ENCODE measurements around the gene RFTN1.
A peak's percentile ranks its signal among the peaks of the same experiment; 100 is the strongest.

The RFTN1 gene

GRCh38 chr3:16308727-16309126 is 204.8 kb downstream of the RFTN1 start:
- no peaks in the 10 kb centered on the region for H3K9me3 ChIP-seq (ENCODE audit: control insufficient read depth, insufficient read depth, low read depth, low read length)
- no peak overlapping the region for H3K27ac ChIP-seq (ENCODE audit: low read depth, low read length)
- no peak overlapping the region for H3K9ac ChIP-seq (ENCODE audit: low read length)
- no peaks in the 10 kb centered on the region for H3K27me3 ChIP-seq (ENCODE audit: control insufficient read depth, insufficient read depth, low read length)
- peaks cover 30% of the 10 kb centered on the region for H3K36me3 ChIP-seq (ENCODE audit: control insufficient read depth, insufficient read depth, low read length)
- peaks cover 12% of the 10 kb centered on the region for H3K4me1 ChIP-seq (ENCODE audit: control insufficient read depth, insufficient read depth, low read length)
- H3K4me3 ChIP-seq (ENCODE audit: low read depth, low read length) = no peak overlapping the region

DNA sequence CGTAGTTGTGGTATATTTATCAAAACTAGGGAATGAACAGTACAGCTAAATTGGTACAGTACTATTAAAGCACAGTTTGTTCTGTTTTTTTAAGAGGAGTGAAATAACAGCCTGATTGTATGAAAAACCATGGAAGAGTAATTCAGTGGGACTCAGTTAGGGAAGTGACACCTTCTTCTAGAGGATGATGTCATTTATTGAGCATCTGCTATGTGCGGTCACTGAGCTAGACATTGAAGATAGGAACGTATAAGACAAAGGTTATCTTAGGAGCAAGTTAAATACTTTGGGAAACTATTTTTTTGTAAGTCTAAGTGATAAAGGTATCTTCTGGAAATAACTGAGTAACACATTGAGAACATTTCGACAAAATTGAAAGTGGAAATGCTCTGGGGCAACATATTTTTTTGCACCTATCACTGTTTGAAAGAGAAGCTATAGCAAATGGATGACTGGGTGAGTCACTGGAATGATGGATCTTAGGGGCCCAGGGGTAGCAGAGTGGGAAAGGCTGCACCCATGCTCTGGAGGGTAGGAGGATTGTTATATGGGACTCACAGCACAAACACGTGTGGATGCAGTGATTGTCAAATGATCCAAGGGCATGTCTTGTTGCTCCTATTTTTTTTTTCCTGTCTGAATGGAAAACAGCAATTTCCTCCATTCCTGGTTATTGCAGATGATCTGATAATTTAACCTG is 205.5 kb downstream of the RFTN1 start:
- no peaks in the 10 kb centered on the region for H3K27me3 ChIP-seq (ENCODE audit: control insufficient read depth, insufficient read depth, low read length)
- peaks cover 30% of the 10 kb centered on the region for H3K36me3 ChIP-seq (ENCODE audit: control insufficient read depth, insufficient read depth, low read length)
- H3K4me1 ChIP-seq (ENCODE audit: control insufficient read depth, insufficient read depth, low read length) = peaks cover 17% of the 10 kb centered on the region
- H3K4me3 ChIP-seq (ENCODE audit: low read depth, low read length) = no peak overlapping the region
- H3K27ac ChIP-seq (ENCODE audit: low read depth, low read length) = no peak overlapping the region
- no peaks in the 10 kb centered on the region for H3K9me3 ChIP-seq (ENCODE audit: control insufficient read depth, insufficient read depth, low read depth, low read length)
- no peak overlapping the region for H3K9ac ChIP-seq (ENCODE audit: low read length)

DNA sequence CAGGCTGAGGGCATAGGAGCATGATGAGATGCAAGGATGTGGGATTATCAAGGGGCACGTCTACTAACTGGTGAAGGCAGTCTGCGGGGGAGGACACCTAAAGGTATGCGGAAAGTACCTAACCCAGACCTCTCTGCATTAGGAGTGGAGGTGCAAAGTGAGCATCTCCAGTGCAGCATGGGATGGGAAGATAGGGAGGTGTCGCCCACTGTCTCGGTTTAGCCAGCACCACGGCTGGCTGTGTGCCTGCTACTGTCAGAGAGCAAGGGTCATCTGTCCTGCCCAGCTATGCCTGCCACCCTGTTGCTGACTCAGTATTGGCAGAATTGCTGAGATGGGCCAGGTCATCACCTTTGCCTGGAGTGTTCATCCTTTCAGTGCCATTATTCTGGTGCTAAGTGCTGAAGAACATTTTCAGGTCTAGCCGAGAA is 208.4 kb downstream of the RFTN1 start:
- Histone ChIP-seq H3K27me3 (ENCODE audit: control insufficient read depth, insufficient read depth, low read length) (no peaks in the 10 kb centered on the region), H3K36me3 (ENCODE audit: control insufficient read depth, insufficient read depth, low read length) (peaks cover 32% of the 10 kb centered on the region), H3K9me3 (ENCODE audit: control insufficient read depth, insufficient read depth, low read depth, low read length) (no peaks in the 10 kb centered on the region), H3K27ac (ENCODE audit: low read depth, low read length) (no peak overlapping the region), H3K4me1 (ENCODE audit: control insufficient read depth, insufficient read depth, low read length) (peaks cover 43% of the 10 kb centered on the region), H3K4me3 (ENCODE audit: low read depth, low read length) (no peak overlapping the region), H3K9ac (ENCODE audit: low read length) (no peak overlapping the region)

DNA sequence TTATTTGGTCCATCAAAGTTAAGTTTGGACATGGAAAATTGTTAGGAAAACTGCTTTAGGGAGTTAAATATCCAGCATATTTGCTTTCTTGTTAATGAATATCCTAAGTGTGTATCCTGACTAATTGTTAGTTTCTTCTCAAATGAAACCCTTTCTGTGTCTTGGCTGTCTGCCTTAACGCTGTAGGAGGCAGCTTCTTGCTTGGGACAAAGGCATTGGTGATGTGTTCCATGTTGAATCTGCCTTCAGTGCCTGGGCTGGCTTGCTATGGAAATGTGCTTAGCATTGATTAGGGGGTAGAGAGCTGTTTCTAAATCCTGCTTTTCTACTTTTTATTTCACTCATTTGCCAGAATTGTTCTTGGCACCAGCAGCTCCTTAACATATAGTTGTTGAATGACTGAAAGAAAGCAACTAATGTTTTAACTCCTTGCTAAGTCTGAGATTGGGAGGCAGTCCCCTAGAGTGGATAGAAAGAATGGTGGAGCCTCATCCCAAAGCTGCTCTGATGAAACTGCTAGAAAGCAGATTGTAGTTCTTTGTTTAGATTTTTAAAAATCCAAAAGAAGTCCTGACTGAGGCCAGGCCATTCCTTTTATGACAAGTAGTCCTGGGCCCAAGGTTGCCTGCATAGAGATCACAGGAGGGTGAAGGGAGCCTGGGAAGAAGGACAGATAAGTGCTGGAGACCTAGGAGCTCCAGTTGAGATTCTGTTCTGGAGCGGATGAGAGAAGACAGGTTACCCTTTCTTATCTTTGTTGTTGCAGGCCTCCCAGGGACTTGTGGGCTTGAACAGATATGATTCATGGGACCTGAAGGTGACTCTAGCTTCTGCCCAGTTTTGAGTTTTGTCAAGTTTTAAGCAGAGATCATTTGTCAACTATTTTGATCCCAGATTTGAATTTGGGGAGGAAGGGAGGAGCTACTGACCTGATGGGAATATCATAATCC is 209.2 kb downstream of the RFTN1 start:
- H3K9ac ChIP-seq (ENCODE audit: low read length) = no peak overlapping the region
- no peaks in the 10 kb centered on the region for H3K27me3 ChIP-seq (ENCODE audit: control insufficient read depth, insufficient read depth, low read length)
- peaks cover 32% of the 10 kb centered on the region for H3K36me3 ChIP-seq (ENCODE audit: control insufficient read depth, insufficient read depth, low read length)
- H3K27ac ChIP-seq (ENCODE audit: low read depth, low read length) = no peak overlapping the region
- H3K4me1 ChIP-seq (ENCODE audit: control insufficient read depth, insufficient read depth, low read length) = peaks cover 37% of the 10 kb centered on the region
- H3K9me3 ChIP-seq (ENCODE audit: control insufficient read depth, insufficient read depth, low read depth, low read length) = no peaks in the 10 kb centered on the region
- H3K4me3 ChIP-seq (ENCODE audit: low read depth, low read length) = no peak overlapping the region

GRCh38 chr3:16303037-16303575 is 210.4 kb downstream of the RFTN1 start:
- Histone ChIP-seq H3K4me1 (ENCODE audit: control insufficient read depth, insufficient read depth, low read length) (peaks cover 37% of the 10 kb centered on the region), H3K27me3 (ENCODE audit: control insufficient read depth, insufficient read depth, low read length) (no peaks in the 10 kb centered on the region), H3K9me3 (ENCODE audit: control insufficient read depth, insufficient read depth, low read depth, low read length) (no peaks in the 10 kb centered on the region), H3K4me3 (ENCODE audit: low read depth, low read length) (no peak overlapping the region), H3K27ac (ENCODE audit: low read depth, low read length) (0 out of 2 replicates have a peak overlapping the region, but pooled peaks have one; percentile 29), H3K9ac (ENCODE audit: low read length) (no peak overlapping the region), H3K36me3 (ENCODE audit: control insufficient read depth, insufficient read depth, low read length) (peaks cover 37% of the 10 kb centered on the region)

DNA sequence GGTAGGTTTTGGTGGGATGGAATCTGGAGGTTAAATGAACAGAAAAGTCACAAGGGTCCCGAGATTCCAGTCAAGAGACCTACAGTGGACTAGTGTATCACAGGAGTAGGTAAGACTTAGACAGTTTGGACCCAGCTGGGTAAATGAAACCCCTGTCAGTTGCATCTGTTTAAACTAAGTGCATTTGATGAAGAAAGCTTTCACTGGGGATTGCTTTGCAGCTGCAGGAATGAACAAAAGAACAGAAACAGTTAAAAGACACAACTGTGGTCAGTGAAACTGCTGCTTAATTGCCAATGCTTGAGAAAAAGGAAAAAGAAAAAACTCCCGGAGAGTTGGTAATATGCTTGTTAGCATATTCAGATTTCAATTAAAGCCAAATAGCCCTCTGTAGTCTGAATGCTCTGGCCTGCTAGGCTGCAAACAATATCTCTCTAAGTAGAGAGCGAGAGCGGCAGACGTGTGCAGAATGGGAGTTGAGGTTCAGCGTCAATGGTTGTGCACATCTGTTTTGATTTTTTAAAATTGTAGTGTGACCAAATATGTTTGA is 211.3 kb downstream of the RFTN1 start:
- H3K36me3 ChIP-seq (ENCODE audit: control insufficient read depth, insufficient read depth, low read length) = peaks cover 43% of the 10 kb centered on the region
- peaks cover 37% of the 10 kb centered on the region for H3K4me1 ChIP-seq (ENCODE audit: control insufficient read depth, insufficient read depth, low read length)
- H3K4me3 ChIP-seq (ENCODE audit: low read depth, low read length) = no peak overlapping the region; the same call in 1 of the 2 replicates
- H3K9me3 ChIP-seq (ENCODE audit: control insufficient read depth, insufficient read depth, low read depth, low read length) = no peaks in the 10 kb centered on the region
- H3K9ac ChIP-seq (ENCODE audit: low read length) = no peak overlapping the region
- H3K27ac ChIP-seq (ENCODE audit: low read depth, low read length) = peak overlapping the region; percentile 44; the same call in 1 of the 2 replicates
- no peaks in the 10 kb centered on the region for H3K27me3 ChIP-seq (ENCODE audit: control insufficient read depth, insufficient read depth, low read length)

- Histone ChIP-seq H3K27me3 (ENCODE audit: control insufficient read depth, insufficient read depth, low read length) (no peaks in the 10 kb centered on the region), H3K4me3 (ENCODE audit: low read depth, low read length) (no peak overlapping the region; the same call in 1 of the 2 replicates), H3K4me1 (ENCODE audit: control insufficient read depth, insufficient read depth, low read length) (peaks cover 37% of the 10 kb centered on the region), H3K9me3 (ENCODE audit: control insufficient read depth, insufficient read depth, low read depth, low read length) (no peaks in the 10 kb centered on the region), H3K9ac (ENCODE audit: low read length) (no peak overlapping the region), H3K27ac (ENCODE audit: low read depth, low read length) (peak overlapping the region; percentile 44), H3K36me3 (ENCODE audit: control insufficient read depth, insufficient read depth, low read length) (peaks cover 50% of the 10 kb centered on the region)
Observed at GRCh38 chr3:16301507-16301906, 212.0 kb downstream of the RFTN1 start.

- peak overlapping the region; percentile 44 for H3K27ac ChIP-seq (ENCODE audit: low read depth, low read length)
Observed at GRCh38 chr3:16300881-16301359, 212.6 kb downstream of the RFTN1 start.

GRCh38 chr3:16300307-16300706 is 213.2 kb downstream of the RFTN1 start:
- Histone ChIP-seq H3K4me1 (ENCODE audit: control insufficient read depth, insufficient read depth, low read length) (peaks cover 37% of the 10 kb centered on the region), H3K36me3 (ENCODE audit: control insufficient read depth, insufficient read depth, low read length) (peaks cover 53% of the 10 kb centered on the region), H3K27ac (ENCODE audit: low read depth, low read length) (no peak overlapping the region), H3K9ac (ENCODE audit: low read length) (no peak overlapping the region), H3K4me3 (ENCODE audit: low read depth, low read length) (no peak overlapping the region), H3K27me3 (ENCODE audit: control insufficient read depth, insufficient read depth, low read length) (no peaks in the 10 kb centered on the region), H3K9me3 (ENCODE audit: control insufficient read depth, insufficient read depth, low read depth, low read length) (no peaks in the 10 kb centered on the region)

More at GRCh38 chr3:16300881-16301359, 212.6 kb downstream of the RFTN1 start:
- Histone ChIP-seq H3K9ac (ENCODE audit: low read length) (no peak overlapping the region), H3K9me3 (ENCODE audit: control insufficient read depth, insufficient read depth, low read depth, low read length) (no peaks in the 10 kb centered on the region), H3K4me1 (ENCODE audit: control insufficient read depth, insufficient read depth, low read length) (peaks cover 37% of the 10 kb centered on the region), H3K27me3 (ENCODE audit: control insufficient read depth, insufficient read depth, low read length) (no peaks in the 10 kb centered on the region), H3K4me3 (ENCODE audit: low read depth, low read length) (no peak overlapping the region), H3K36me3 (ENCODE audit: control insufficient read depth, insufficient read depth, low read length) (peaks cover 53% of the 10 kb centered on the region)

- Histone ChIP-seq H3K4me1 (ENCODE audit: control insufficient read depth, insufficient read depth, low read length) (peaks cover 34% of the 10 kb centered on the region), H3K27me3 (ENCODE audit: control insufficient read depth, insufficient read depth, low read length) (no peaks in the 10 kb centered on the region), H3K9ac (ENCODE audit: low read length) (no peak overlapping the region), H3K36me3 (ENCODE audit: control insufficient read depth, insufficient read depth, low read length) (peaks cover 52% of the 10 kb centered on the region), H3K9me3 (ENCODE audit: control insufficient read depth, insufficient read depth, low read depth, low read length) (no peaks in the 10 kb centered on the region), H3K4me3 (ENCODE audit: low read depth, low read length) (no peak overlapping the region), H3K27ac (ENCODE audit: low read depth, low read length) (no peak overlapping the region)
Observed at GRCh38 chr3:16299746-16300145, 213.8 kb downstream of the RFTN1 start.

Data from HUES6 (cell line).